Endothelial cell (in vitro differentiated cells): ENCODE results near the gene TBC1D22A. TPM values are rescaled to one million over a fixed set of nuclear protein-coding genes. Genes with fewer than 3 reads are reported as not detected.

ENCODE experiments used
- DNase-seq: peaks from one replicate; pipeline ENCODE4 v3.0.0; 2021; ENCODE audit warnings: low spot score
- H3K27ac Mint-ChIP-seq: one replicate; pipeline ENCODE4 v1.8.0; 2021; ENCODE audit warnings: mixed read lengths, inconsistent platforms; ENCODE audit not compliant: unreplicated experiment
- H3K27me3 Mint-ChIP-seq: one replicate; pipeline ENCODE4 v1.8.0; 2021; ENCODE audit warnings: mild to moderate bottlenecking, moderate library complexity, mixed read lengths, inconsistent platforms; ENCODE audit not compliant: unreplicated experiment
- H3K36me3 Mint-ChIP-seq: one replicate; pipeline ENCODE4 v1.8.0; 2021; ENCODE audit warnings: mild to moderate bottlenecking, low read depth, mixed read lengths, inconsistent platforms; ENCODE audit not compliant: unreplicated experiment
- H3K4me1 Mint-ChIP-seq: one replicate; pipeline ENCODE4 v1.8.0; 2021; ENCODE audit warnings: mild to moderate bottlenecking, mixed read lengths, inconsistent platforms; ENCODE audit not compliant: unreplicated experiment
- H3K4me3 Mint-ChIP-seq: one replicate; pipeline ENCODE4 v1.8.0; 2021; ENCODE audit warnings: mild to moderate bottlenecking, mixed read lengths, inconsistent platforms; ENCODE audit not compliant: unreplicated experiment
- H3K9me3 Mint-ChIP-seq: one replicate; pipeline ENCODE4 v1.8.0; 2021; ENCODE audit warnings: mixed read lengths, inconsistent platforms; ENCODE audit not compliant: unreplicated experiment
- total RNA-seq: library from RNA; stranded (reverse); fragmentation: NEBNext Ultra II Directional; extraction: Animal tissue kit (Norgen Biotek cat#: 25700); gene quantifications from one replicate; pipeline ENCODE4 v1.2.1, GENCODE V29; 2021; ENCODE audit not compliant: unreplicated experiment
- TF ChIP-seq, protein P1 (sequence below): fragments of 200-600 bp; sonication (generic); IDR thresholded peaks from one replicate; pipeline ENCODE4 v1.5.0; 2021; ENCODE audit warnings: antibody characterized with exemption; ENCODE audit not compliant: unreplicated experiment

The TBC1D22A gene
- total RNA-seq, 1 donor from 2014 or later: 25.3 TPM

DNA sequence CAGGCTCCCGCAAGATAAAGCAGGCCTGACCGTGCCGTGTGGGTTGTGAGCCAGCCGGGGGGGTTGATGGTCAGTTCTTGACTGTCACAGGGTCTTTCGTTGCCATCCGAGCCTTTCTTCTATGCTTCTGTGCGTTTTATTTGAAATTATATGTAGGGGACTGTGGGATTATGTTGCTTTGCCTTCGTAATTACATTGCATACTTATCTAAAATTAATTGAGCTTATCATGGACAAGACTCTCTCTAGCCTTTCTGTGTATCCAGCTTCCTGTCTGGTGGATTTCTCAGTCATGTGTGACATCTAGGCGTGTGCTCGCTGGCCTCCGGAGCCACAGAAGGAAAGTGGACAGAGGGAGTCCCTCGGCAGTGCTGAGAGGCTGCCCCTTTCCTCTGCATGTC, 93.2 kb downstream of the TBC1D22A start:
- Mint-ChIP-seq H3K4me1 (peaks cover 13% of the 10 kb centered on the region), H3K27me3 (peaks cover 3% of the 10 kb centered on the region), H3K9me3 (no peaks in the 10 kb centered on the region), H3K36me3 (peaks cover 10% of the 10 kb centered on the region), H3K27ac (no peak overlapping the region), H3K4me3 (no peak overlapping the region)
- TF ChIP-seq, protein P1, sequence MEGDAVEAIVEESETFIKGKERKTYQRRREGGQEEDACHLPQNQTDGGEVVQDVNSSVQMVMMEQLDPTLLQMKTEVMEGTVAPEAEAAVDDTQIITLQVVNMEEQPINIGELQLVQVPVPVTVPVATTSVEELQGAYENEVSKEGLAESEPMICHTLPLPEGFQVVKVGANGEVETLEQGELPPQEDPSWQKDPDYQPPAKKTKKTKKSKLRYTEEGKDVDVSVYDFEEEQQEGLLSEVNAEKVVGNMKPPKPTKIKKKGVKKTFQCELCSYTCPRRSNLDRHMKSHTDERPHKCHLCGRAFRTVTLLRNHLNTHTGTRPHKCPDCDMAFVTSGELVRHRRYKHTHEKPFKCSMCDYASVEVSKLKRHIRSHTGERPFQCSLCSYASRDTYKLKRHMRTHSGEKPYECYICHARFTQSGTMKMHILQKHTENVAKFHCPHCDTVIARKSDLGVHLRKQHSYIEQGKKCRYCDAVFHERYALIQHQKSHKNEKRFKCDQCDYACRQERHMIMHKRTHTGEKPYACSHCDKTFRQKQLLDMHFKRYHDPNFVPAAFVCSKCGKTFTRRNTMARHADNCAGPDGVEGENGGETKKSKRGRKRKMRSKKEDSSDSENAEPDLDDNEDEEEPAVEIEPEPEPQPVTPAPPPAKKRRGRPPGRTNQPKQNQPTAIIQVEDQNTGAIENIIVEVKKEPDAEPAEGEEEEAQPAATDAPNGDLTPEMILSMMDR: no peak
- DNase-seq: no peak

DNA sequence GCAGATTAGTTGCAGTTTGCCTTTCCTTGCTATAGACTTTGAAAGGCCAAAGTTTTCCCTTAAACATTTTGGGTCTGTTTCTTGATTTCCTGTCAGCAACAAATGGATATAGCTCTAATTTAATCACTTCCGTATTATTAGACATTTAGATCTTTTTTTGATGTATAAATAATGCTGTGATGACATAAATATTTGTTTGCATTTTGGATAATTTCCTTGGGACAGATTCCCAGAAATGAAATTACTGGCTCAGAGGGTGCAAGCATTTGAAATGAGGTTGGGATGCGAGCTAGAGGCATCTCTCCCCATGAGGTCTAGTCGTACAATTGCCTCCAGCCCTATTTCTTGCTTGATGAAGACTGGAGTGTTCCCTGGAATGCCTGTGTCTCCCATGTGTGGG, 94.2 kb downstream of the TBC1D22A start:
- TF ChIP-seq, protein P1: no peak
- Mint-ChIP-seq H3K27me3 (peaks cover 1% of the 10 kb centered on the region), H3K4me3 (no peak overlapping the region)

DNA sequence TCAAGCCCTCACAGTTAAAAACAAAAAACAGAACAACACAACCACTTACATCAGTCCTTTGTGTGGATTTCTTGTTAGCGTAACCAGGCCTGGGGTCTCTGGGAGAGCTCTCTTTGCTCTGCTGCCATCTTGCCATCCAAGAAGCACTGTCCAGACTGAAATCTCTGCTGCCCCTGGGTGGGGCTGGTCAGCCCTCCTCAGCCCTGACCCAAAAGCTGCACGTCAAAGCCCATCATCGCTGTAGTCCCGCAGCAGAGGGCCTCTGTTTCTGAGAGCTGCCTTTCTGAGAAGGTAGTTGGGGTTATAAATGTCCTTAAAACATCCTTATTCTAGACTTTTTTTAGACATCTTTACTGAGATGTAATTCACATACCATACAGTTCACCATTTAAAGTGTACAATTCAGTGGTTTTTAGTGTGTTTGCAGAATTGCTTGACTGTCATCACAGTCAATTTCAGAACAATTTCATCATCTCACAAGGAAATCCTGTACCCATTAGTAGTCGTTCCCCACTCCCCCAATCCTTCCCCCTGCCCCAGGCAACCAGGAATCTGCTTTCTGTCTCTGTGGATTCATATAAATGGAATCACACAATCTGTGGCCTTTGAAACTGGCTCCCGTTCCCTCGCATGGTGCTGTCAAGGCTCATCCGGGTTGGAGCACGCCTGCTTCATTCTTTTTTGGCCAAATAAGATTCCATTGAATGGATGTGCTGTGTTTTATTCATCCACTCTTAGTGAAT, 94.9 kb downstream of the TBC1D22A start:
- H3K27ac Mint-ChIP-seq: no peak overlapping the region
- no peak overlapping the region for H3K4me3 Mint-ChIP-seq
- H3K9me3 Mint-ChIP-seq: peaks cover 3% of the 10 kb centered on the region
- TF ChIP-seq, protein P1: no peak
- H3K27me3 Mint-ChIP-seq: peaks cover 3% of the 10 kb centered on the region
- H3K36me3 Mint-ChIP-seq: peaks cover 13% of the 10 kb centered on the region
- H3K4me1 Mint-ChIP-seq: peaks cover 13% of the 10 kb centered on the region
- DNase-seq: no peak

More for the DNA sequence above, 94.2 kb downstream of the TBC1D22A start:
- Mint-ChIP-seq H3K36me3 (peaks cover 7% of the 10 kb centered on the region), H3K27ac (no peak overlapping the region), H3K4me1 (peaks cover 13% of the 10 kb centered on the region), H3K9me3 (no peaks in the 10 kb centered on the region)
- no peak for DNase-seq

DNA sequence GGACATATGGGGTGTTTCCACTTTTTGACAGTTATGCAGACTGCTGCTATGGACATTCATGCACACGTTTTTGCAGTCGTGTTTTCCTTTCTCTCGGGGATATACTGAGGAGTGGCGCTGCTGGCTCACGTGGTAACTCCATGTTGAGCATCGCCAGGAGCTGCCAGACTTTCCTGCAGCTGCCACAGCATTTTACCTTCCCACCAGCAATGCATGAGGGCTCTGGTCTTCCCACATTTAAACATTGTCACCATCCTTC, 95.4 kb downstream of the TBC1D22A start:
- Mint-ChIP-seq H3K27ac (no peak overlapping the region), H3K9me3 (peaks cover 4% of the 10 kb centered on the region)

DNA sequence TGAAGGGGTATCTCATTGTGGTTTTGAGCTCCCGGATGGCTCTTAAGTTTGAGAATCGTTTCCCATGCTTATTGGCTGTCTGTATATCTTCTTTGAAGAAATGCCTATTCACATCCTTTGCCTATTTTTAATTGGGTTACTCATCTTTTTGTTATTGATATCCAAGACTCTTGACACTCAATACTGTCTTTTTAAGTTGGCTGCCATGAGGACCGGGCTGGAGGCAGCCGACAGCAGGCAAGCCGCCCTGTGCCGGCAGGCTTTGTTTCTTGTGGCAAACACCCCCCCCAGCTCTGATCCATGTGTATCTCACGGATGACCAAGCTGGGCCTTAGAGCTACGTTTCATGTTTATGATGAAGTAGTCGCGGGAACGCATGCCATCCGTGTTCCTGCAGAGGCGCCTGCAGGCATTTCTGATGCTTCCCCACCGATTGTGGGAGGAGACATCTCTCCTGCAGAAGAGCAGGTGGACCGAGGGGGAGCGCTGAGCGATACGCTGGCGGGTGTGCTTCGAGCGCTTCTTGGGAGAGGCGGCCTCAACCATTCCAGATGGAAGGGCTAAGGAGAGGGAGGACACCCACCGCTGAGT, 95.8 kb downstream of the TBC1D22A start:
- DNase-seq: no peak
- H3K27me3 Mint-ChIP-seq: peaks cover 3% of the 10 kb centered on the region
- peaks cover 12% of the 10 kb centered on the region for H3K4me1 Mint-ChIP-seq
- H3K4me3 Mint-ChIP-seq: no peak overlapping the region
- H3K9me3 Mint-ChIP-seq: peaks cover 4% of the 10 kb centered on the region
- H3K27ac Mint-ChIP-seq: no peak overlapping the region
- TF ChIP-seq, protein P1: no peak
- H3K36me3 Mint-ChIP-seq: peaks cover 14% of the 10 kb centered on the region

More for the DNA sequence above, 95.4 kb downstream of the TBC1D22A start:
- H3K4me1 Mint-ChIP-seq: peaks cover 13% of the 10 kb centered on the region
- TF ChIP-seq, protein P1: no peak
- H3K27me3 Mint-ChIP-seq: peaks cover 3% of the 10 kb centered on the region
- H3K36me3 Mint-ChIP-seq: peaks cover 14% of the 10 kb centered on the region
- no peak for DNase-seq
- no peak overlapping the region for H3K4me3 Mint-ChIP-seq
